ENCODE data around the gene ZNF157. TPM values are rescaled to one million over a fixed set of nuclear protein-coding genes. Genes with fewer than 3 reads are reported as not detected.

The ZNF157 gene
- total and polyA plus RNA-seq, 2 of the 8 experiments (the other 6 are each of a cell fraction or from before 2014, with no cell fraction given) = 0.67 to 2.2 TPM

GRCh38 chrX:47420265-47420664 lies 49.9 kb downstream of the ZNF157 start:
- no peak overlapping the region for H3K23ac ChIP-seq (ENCODE audit: insufficient read length)
- H2BK15ac ChIP-seq (ENCODE audit: low read length) = no peak overlapping the region
- no peak overlapping the region for H3K4me2 ChIP-seq (ENCODE audit: insufficient read depth in 1 of 2, low read depth in 2 of 2, low read length in 2 of 2)
- ChIA-PET POLR2A (ENCODE audit: partially characterized antibody) (no interaction called here), CTCF (ENCODE audit: partially characterized antibody) (no interaction called here)
- H3K9me3 ChIP-seq (ENCODE audit: insufficient read depth in 2 of 2, low read depth in 1 of 2, low read length in 1 of 2) = no peaks in the 10 kb centered on the region
- no peak overlapping the region for H2BK12ac ChIP-seq (ENCODE audit: low read depth, low read length)
- no peak overlapping the region for H3K14ac ChIP-seq (ENCODE audit: insufficient read length)
- no peak overlapping the region for H2AK5ac ChIP-seq (ENCODE audit: low read depth, low read length)
- H3K56ac ChIP-seq (replicated peaks; ENCODE audit: insufficient read length, low read depth, low read length) = no peak overlapping the region
- no peak overlapping the region for H2AFZ ChIP-seq (ENCODE audit: low read length)
- no peak overlapping the region for H2BK120ac ChIP-seq (replicated peaks; ENCODE audit: low read depth, low read length)
- no peaks in the 10 kb centered on the region for H3K79me1 ChIP-seq (ENCODE audit: low read depth, low read length)
- H4K91ac ChIP-seq (replicated peaks; ENCODE audit: insufficient read length, low read length) = no peak overlapping the region
- no peak overlapping the region for H3K27ac ChIP-seq (ENCODE audit: low read depth, low read length)
- DNase-seq (ENCODE audit: low read depth in 1 of 2, low spot score in 2 of 2) (no peak), FAIRE-seq (no peak)
- no peaks in the 10 kb centered on the region for H3K36me3 ChIP-seq (ENCODE audit: control insufficient read depth in 2 of 4, insufficient read depth in 4 of 4, low read length in 3 of 4)
- H2BK20ac ChIP-seq (ENCODE audit: low read length) = no peak overlapping the region
- WGBS, 2 experiments (ENCODE audit: extremely low coverage in 1 of 2, insufficient coverage in 1 of 2, insufficient read length in 1 of 2, insufficient replicate concordance in 2 of 2, low coverage in 1 of 2, low lambda C conversion rate in 2 of 2, missing lambda C conversion rate in 1 of 2) = 88% methylated on average over 4 of the region's 4 CpGs; no CpG with 5 or more reads in 1 of the 2 experiments
- H3K4me1 ChIP-seq (replicated peaks in 1 of 4; ENCODE audit: control insufficient read depth in 3 of 4, insufficient read depth in 4 of 4, low read length in 3 of 4) = no peaks in the 10 kb centered on the region
- no peak overlapping the region for H2BK5ac ChIP-seq (ENCODE audit: low read depth, low read length)
- no peaks in the 10 kb centered on the region for H3K27me3 ChIP-seq (replicated peaks in 1 of 4; ENCODE audit: control insufficient read depth in 3 of 4, extremely low read depth in 1 of 4, insufficient read depth in 3 of 4, low read length in 3 of 4)
- no peak overlapping the region for H4K8ac ChIP-seq (ENCODE audit: extremely low read depth, insufficient read depth, low read length)
- H3K23me2 ChIP-seq (ENCODE audit: low read depth, low read length) = no peaks in the 10 kb centered on the region
- H4K20me1 ChIP-seq (replicated peaks in 1 of 2; ENCODE audit: control insufficient read depth in 1 of 2, insufficient read depth in 2 of 2, low read length in 2 of 2) = no peaks in the 10 kb centered on the region
- H3K79me2 ChIP-seq (ENCODE audit: control insufficient read depth in 1 of 2, insufficient read depth in 2 of 2, low read length in 2 of 2) = no peaks in the 10 kb centered on the region
- TF ChIP-seq NRF1 (IDR thresholded peaks at IDR 0.05; ENCODE audit: low read depth, low read length) = no peak
- no peak for TF ChIP-seq KDM4A (IDR thresholded peaks at IDR 0.05; ENCODE audit: low read depth, low read length, severe bottlenecking)
- TF ChIP-seq TBP (IDR thresholded peaks at IDR 0.05; ENCODE audit: low read depth, low read length) = no peak
- TF ChIP-seq CHD2 (IDR thresholded peaks at IDR 0.05; ENCODE audit: low read length) = no peak
- no peak overlapping the region for H3K9ac ChIP-seq (replicated peaks in 1 of 4; ENCODE audit: extremely low read depth in 1 of 4, low read depth in 3 of 4, low read length in 3 of 4)
- H3K4me3 ChIP-seq (ENCODE audit: extremely low read depth in 1 of 4, insufficient read depth in 2 of 4, low read depth in 3 of 4, low read length in 4 of 4) = no peak overlapping the region
- H3K18ac ChIP-seq (ENCODE audit: extremely low read depth, low read length) = no peak overlapping the region
- no peak overlapping the region for H3K4ac ChIP-seq (replicated peaks; ENCODE audit: insufficient read length, low read depth, low read length)
- H4K5ac ChIP-seq (ENCODE audit: insufficient read length, low read depth, low read length) = no peak overlapping the region
